MM.1S (cell line): Measurements from ENCODE around the gene SLC9A5.

Source experiments
- DNase-seq: peaks from one replicate; pipeline ENCODE4 v3.0.0-alpha.2; 2015
- H2AFZ ChIP-seq: fragments of 300-600 bp; sonication (generic); 2 replicates; pipeline ENCODE4 v1.6.0; 2016; ENCODE audit warnings: antibody characterized with exemption, low read length
- H3F3A ChIP-seq: fragments of 300-600 bp; sonication (generic); 2 replicates; pipeline ENCODE4 v1.6.1; 2016; ENCODE audit warnings: mild to moderate bottlenecking, antibody characterized with exemption, low read length, moderate library complexity, mixed read lengths; ENCODE audit not compliant: insufficient read depth
- H3K27ac ChIP-seq: fragments of 300-600 bp; sonication (generic); 2 replicates; pipeline ENCODE4 v1.5.1; 2016; ENCODE audit warnings: mild to moderate bottlenecking, low read length
- H3K27me3 ChIP-seq: fragments of 300-600 bp; sonication (generic); replicated peaks from 2 replicates; pipeline ENCODE4 v1.6.0; 2016; ENCODE audit warnings: low read length; ENCODE audit not compliant: insufficient read depth
- H3K36me3 ChIP-seq: fragments of 300-600 bp; sonication (generic); replicated peaks from 2 replicates; pipeline ENCODE4 v1.6.1; 2016; ENCODE audit warnings: mild to moderate bottlenecking, low read length, mixed read lengths; ENCODE audit not compliant: insufficient read depth
- H3K4me1 ChIP-seq: fragments of 300-600 bp; sonication (generic); 2 replicates; pipeline ENCODE4 v1.6.1; 2016; ENCODE audit warnings: low read length, mixed read lengths
- H3K4me2 ChIP-seq: fragments of 300-600 bp; sonication (generic); 2 replicates; pipeline ENCODE4 v1.6.0; 2016; ENCODE audit warnings: low read depth, low read length
- H3K4me3 ChIP-seq: fragments of 300-600 bp; sonication (generic); 2 replicates; pipeline ENCODE4 v1.5.1; 2016; ENCODE audit warnings: low read length, mixed read lengths
- H3K79me2 ChIP-seq: fragments of 300-600 bp; sonication (generic); 2 replicates; pipeline ENCODE4 v1.6.1; 2016; ENCODE audit warnings: mixed run types, low read length, mixed read lengths
- H3K9ac ChIP-seq: fragments of 300-600 bp; sonication (generic); 2 replicates; pipeline ENCODE4 v1.6.1; 2016; ENCODE audit warnings: low read length, mixed read lengths
- H3K9me2 ChIP-seq: fragments of 300-600 bp; sonication (generic); replicated peaks from 2 replicates; pipeline ENCODE4 v1.6.1; 2016; ENCODE audit warnings: mild to moderate bottlenecking, low read length, mixed read lengths; ENCODE audit not compliant: insufficient read depth
- H3K9me3 ChIP-seq: fragments of 300-600 bp; sonication (generic); replicated peaks from 2 replicates; pipeline ENCODE4 v1.6.1; 2016; ENCODE audit warnings: mild to moderate bottlenecking, low read length, mixed read lengths; ENCODE audit not compliant: insufficient read depth
- H4K20me1 ChIP-seq: fragments of 300-600 bp; sonication (generic); 2 replicates; pipeline ENCODE4 v1.6.1; 2016; ENCODE audit warnings: mild to moderate bottlenecking, low read length, moderate library complexity, mixed read lengths; ENCODE audit not compliant: insufficient read depth
- CTCF ChIP-seq: fragments of 300-600 bp; sonication (generic); IDR thresholded peaks from 2 replicates; pipeline ENCODE4 v1.5.1; 2016; ENCODE audit warnings: antibody characterized with exemption, low read length, mixed read lengths
- EZH2 ChIP-seq: fragments of 300-600 bp; sonication (generic); optimal IDR thresholded peaks from 2 replicates; pipeline ENCODE3; 2017; ENCODE audit warnings: low read depth, mild to moderate bottlenecking, antibody characterized with exemption, low read length, mixed read lengths
- EZH2phosphoT487 ChIP-seq: fragments of 300-600 bp; sonication (generic); IDR thresholded peaks from 2 replicates; pipeline ENCODE4 v1.6.1; 2018; ENCODE audit warnings: antibody characterized with exemption, low read length

The SLC9A5 gene

GRCh38 chr16:67269766-67270165 lies 21.0 kb downstream of the SLC9A5 start:
- H3K4me1 ChIP-seq: no peaks in the 10 kb centered on the region
- no peak overlapping the region for H3K4me3 ChIP-seq
- no peaks in the 10 kb centered on the region for H3K9me3 ChIP-seq
- H3K9me2 ChIP-seq: no peaks in the 10 kb centered on the region
- no peak overlapping the region for H3K4me2 ChIP-seq
- no peak overlapping the region for H3K27ac ChIP-seq
- H3F3A ChIP-seq: no peaks in the 10 kb centered on the region
- no peaks in the 10 kb centered on the region for H4K20me1 ChIP-seq
- DNase-seq: no peak
- no peak overlapping the region for H2AFZ ChIP-seq
- H3K36me3 ChIP-seq: no peaks in the 10 kb centered on the region
- no peak overlapping the region for H3K9ac ChIP-seq
- no peaks in the 10 kb centered on the region for H3K79me2 ChIP-seq
- H3K27me3 ChIP-seq: no peaks in the 10 kb centered on the region
- TF ChIP-seq EZH2phosphoT487: no peak
- no peak for TF ChIP-seq EZH2
- no peak for TF ChIP-seq CTCF

GRCh38 chr16:67270931-67271338 lies 22.2 kb downstream of the SLC9A5 start:
- no peaks in the 10 kb centered on the region for H3K9me3 ChIP-seq
- H4K20me1 ChIP-seq: no peaks in the 10 kb centered on the region
- H3K4me3 ChIP-seq: no peak overlapping the region
- TF ChIP-seq EZH2 (no peak), EZH2phosphoT487 (no peak), CTCF (no peak)
- no peak overlapping the region for H3K4me2 ChIP-seq
- H3K9ac ChIP-seq: no peak overlapping the region
- H3K4me1 ChIP-seq: no peaks in the 10 kb centered on the region
- H3K27me3 ChIP-seq: no peaks in the 10 kb centered on the region
- no peaks in the 10 kb centered on the region for H3K79me2 ChIP-seq
- no peaks in the 10 kb centered on the region for H3K36me3 ChIP-seq
- H2AFZ ChIP-seq: no peak overlapping the region
- H3K9me2 ChIP-seq: no peaks in the 10 kb centered on the region
- H3F3A ChIP-seq: no peaks in the 10 kb centered on the region
- H3K27ac ChIP-seq: no peak overlapping the region
- DNase-seq: no peak

- H3K9ac ChIP-seq: no peak overlapping the region
- H3K79me2 ChIP-seq: no peaks in the 10 kb centered on the region
- no peaks in the 10 kb centered on the region for H3F3A ChIP-seq
- no peaks in the 10 kb centered on the region for H4K20me1 ChIP-seq
- TF ChIP-seq CTCF (no peak), EZH2phosphoT487 (no peak), EZH2 (no peak)
- H2AFZ ChIP-seq: no peak overlapping the region
- H3K9me3 ChIP-seq: no peaks in the 10 kb centered on the region
- no peaks in the 10 kb centered on the region for H3K4me1 ChIP-seq
- DNase-seq: no peak
- no peak overlapping the region for H3K27ac ChIP-seq
- no peak overlapping the region for H3K4me3 ChIP-seq
- no peak overlapping the region for H3K4me2 ChIP-seq
- no peaks in the 10 kb centered on the region for H3K27me3 ChIP-seq
- no peaks in the 10 kb centered on the region for H3K9me2 ChIP-seq
- H3K36me3 ChIP-seq: no peaks in the 10 kb centered on the region
These were observed 22.7 kb downstream of the SLC9A5 start for GRCh38 chr16:67271446-67271845.
